ENCODE results near the gene WAC.
"Not testable (repeated sequence)": the region's sequence is repeated elsewhere in the genome, so short reads cannot be mapped to it uniquely, and the experiment has no call there.

DNA sequence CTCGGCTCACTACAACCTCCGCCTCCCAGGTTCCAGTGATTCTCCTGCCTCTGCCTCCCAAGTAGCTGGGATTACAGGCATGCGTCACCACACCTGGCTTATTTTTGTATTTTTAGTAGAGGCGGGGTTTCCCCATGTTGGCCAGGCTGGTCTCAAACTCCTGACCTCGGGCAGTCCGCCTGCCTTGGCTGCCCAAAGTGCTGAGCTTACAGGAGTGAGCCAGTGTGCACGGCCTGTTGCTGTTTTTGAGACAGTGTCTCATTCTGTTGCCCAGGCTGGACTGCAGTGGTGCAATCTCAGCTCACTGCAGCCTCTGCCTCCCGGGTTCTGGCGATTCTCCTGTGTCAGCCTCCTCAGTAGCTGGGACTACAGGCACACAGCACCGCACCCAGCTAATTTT lies 41.3 kb downstream of the WAC start:
- TF ChIP-seq JUND (IDR thresholded peaks at IDR 0.05; ENCODE audit: borderline replicate concordance, low read depth, low read length); JUND (tag; IDR thresholded peaks at IDR 0.05; ENCODE audit: borderline replicate concordance, low read depth, low read length); ZNF143 (CRISPR knock-in tag; IDR thresholded peaks at IDR 0.05); FOXJ2 (tag; IDR thresholded peaks at IDR 0.05); CSDE1 (IDR thresholded peaks at IDR 0.05); BACH1 (tag; IDR thresholded peaks at IDR 0.05); EP300 (IDR thresholded peaks at IDR 0.05; ENCODE audit: low read length); PHTF2 (CRISPR knock-in tag; IDR thresholded peaks at IDR 0.05); POLR3G (IDR thresholded peaks at IDR 0.05; ENCODE audit: extremely low read depth, insufficient read length, insufficient replicate concordance): not testable (repeated sequence)
- TF ChIP-seq, protein P1, sequence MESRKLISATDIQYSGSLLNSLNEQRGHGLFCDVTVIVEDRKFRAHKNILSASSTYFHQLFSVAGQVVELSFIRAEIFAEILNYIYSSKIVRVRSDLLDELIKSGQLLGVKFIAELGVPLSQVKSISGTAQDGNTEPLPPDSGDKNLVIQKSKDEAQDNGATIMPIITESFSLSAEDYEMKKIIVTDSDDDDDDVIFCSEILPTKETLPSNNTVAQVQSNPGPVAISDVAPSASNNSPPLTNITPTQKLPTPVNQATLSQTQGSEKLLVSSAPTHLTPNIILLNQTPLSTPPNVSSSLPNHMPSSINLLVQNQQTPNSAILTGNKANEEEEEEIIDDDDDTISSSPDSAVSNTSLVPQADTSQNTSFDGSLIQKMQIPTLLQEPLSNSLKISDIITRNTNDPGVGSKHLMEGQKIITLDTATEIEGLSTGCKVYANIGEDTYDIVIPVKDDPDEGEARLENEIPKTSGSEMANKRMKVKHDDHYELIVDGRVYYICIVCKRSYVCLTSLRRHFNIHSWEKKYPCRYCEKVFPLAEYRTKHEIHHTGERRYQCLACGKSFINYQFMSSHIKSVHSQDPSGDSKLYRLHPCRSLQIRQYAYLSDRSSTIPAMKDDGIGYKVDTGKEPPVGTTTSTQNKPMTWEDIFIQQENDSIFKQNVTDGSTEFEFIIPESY (CRISPR knock-in tag; IDR thresholded peaks at IDR 0.05) = not testable (repeated sequence)
- TF ChIP-seq, protein P2, sequence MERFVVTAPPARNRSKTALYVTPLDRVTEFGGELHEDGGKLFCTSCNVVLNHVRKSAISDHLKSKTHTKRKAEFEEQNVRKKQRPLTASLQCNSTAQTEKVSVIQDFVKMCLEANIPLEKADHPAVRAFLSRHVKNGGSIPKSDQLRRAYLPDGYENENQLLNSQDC (CRISPR knock-in tag; IDR thresholded peaks at IDR 0.05) = not testable (repeated sequence)
- TF ChIP-seq, protein P3, sequence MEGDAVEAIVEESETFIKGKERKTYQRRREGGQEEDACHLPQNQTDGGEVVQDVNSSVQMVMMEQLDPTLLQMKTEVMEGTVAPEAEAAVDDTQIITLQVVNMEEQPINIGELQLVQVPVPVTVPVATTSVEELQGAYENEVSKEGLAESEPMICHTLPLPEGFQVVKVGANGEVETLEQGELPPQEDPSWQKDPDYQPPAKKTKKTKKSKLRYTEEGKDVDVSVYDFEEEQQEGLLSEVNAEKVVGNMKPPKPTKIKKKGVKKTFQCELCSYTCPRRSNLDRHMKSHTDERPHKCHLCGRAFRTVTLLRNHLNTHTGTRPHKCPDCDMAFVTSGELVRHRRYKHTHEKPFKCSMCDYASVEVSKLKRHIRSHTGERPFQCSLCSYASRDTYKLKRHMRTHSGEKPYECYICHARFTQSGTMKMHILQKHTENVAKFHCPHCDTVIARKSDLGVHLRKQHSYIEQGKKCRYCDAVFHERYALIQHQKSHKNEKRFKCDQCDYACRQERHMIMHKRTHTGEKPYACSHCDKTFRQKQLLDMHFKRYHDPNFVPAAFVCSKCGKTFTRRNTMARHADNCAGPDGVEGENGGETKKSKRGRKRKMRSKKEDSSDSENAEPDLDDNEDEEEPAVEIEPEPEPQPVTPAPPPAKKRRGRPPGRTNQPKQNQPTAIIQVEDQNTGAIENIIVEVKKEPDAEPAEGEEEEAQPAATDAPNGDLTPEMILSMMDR (IDR thresholded peaks at IDR 0.05 in 2 of 3, conservative IDR thresholded peaks at IDR 0.05 in 1 of 3; ENCODE audit: insufficient read depth in 2 of 3, low read depth in 1 of 3, low read length in 3 of 3) = not testable (repeated sequence)
- TF ChIP-seq, protein P4, sequence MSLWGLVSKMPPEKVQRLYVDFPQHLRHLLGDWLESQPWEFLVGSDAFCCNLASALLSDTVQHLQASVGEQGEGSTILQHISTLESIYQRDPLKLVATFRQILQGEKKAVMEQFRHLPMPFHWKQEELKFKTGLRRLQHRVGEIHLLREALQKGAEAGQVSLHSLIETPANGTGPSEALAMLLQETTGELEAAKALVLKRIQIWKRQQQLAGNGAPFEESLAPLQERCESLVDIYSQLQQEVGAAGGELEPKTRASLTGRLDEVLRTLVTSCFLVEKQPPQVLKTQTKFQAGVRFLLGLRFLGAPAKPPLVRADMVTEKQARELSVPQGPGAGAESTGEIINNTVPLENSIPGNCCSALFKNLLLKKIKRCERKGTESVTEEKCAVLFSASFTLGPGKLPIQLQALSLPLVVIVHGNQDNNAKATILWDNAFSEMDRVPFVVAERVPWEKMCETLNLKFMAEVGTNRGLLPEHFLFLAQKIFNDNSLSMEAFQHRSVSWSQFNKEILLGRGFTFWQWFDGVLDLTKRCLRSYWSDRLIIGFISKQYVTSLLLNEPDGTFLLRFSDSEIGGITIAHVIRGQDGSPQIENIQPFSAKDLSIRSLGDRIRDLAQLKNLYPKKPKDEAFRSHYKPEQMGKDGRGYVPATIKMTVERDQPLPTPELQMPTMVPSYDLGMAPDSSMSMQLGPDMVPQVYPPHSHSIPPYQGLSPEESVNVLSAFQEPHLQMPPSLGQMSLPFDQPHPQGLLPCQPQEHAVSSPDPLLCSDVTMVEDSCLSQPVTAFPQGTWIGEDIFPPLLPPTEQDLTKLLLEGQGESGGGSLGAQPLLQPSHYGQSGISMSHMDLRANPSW (CRISPR knock-in tag; IDR thresholded peaks at IDR 0.05) = not testable (repeated sequence)
- TF ChIP-seq, protein P5, sequence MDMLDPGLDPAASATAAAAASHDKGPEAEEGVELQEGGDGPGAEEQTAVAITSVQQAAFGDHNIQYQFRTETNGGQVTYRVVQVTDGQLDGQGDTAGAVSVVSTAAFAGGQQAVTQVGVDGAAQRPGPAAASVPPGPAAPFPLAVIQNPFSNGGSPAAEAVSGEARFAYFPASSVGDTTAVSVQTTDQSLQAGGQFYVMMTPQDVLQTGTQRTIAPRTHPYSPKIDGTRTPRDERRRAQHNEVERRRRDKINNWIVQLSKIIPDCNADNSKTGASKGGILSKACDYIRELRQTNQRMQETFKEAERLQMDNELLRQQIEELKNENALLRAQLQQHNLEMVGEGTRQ (CRISPR knock-in tag; IDR thresholded peaks at IDR 0.05) = not testable (repeated sequence)
- TF ChIP-seq, protein P6, sequence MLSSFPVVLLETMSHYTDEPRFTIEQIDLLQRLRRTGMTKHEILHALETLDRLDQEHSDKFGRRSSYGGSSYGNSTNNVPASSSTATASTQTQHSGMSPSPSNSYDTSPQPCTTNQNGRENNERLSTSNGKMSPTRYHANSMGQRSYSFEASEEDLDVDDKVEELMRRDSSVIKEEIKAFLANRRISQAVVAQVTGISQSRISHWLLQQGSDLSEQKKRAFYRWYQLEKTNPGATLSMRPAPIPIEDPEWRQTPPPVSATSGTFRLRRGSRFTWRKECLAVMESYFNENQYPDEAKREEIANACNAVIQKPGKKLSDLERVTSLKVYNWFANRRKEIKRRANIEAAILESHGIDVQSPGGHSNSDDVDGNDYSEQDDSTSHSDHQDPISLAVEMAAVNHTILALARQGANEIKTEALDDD (IDR thresholded peaks at IDR 0.05) = not testable (repeated sequence)

Measured in K562 (cell line).